Spleen (tissue), 11 donors: Measurements from ENCODE around the gene TAF7. TPM values are rescaled to one million over a fixed set of nuclear protein-coding genes. Genes with fewer than 3 reads are reported as not detected.
"Not testable (repeated sequence)": the region's sequence is repeated elsewhere in the genome, so short reads cannot be mapped to it uniquely, and the experiment has no call there.

Experiments used
- DNase-seq: peaks from one replicate; pipeline ENCODE4 v3.0.0-alpha.2; 2020
- H3K27ac ChIP-seq, 8 donors: fragments of 200-600 bp; sonication (generic) in 7 of 8; 1 replicate in 4 of 8; 2 replicates in 4 of 8; pipeline versions ENCODE4 v1.5.0 to v1.8.0; 2016 to 2021; ENCODE audit warnings: inconsistent platforms in 4 of 8, mild to moderate bottlenecking in 4 of 8, moderate library complexity in 1 of 8
- H3K27me3 ChIP-seq, 7 donors: fragments of 200-600 bp; sonication (generic) in 6 of 7; replicated peaks in 1 of 7; 1 replicate in 4 of 7; 2 replicates in 3 of 7; pipeline versions ENCODE4 v1.5.0 to v1.8.0; 2016 to 2021; ENCODE audit warnings: inconsistent platforms in 3 of 7, mild to moderate bottlenecking in 1 of 7
- H3K36me3 ChIP-seq, 6 donors: fragments of 200-600 bp; sonication (generic) in 5 of 6; 1 replicate in 4 of 6; 2 replicates in 2 of 6; pipeline versions ENCODE4 v1.5.0 to v1.8.0; 2016 to 2021; ENCODE audit warnings: inconsistent platforms in 2 of 6
- H3K4me1 ChIP-seq, 6 donors: fragments of 200-600 bp; sonication (generic) in 5 of 6; 1 replicate in 3 of 6; 2 replicates in 3 of 6; pipeline versions ENCODE4 v1.5.0 to v1.8.0; 2016 to 2021; ENCODE audit warnings: inconsistent platforms in 3 of 6
- H3K4me3 ChIP-seq, 8 donors: fragments of 200-600 bp; sonication (generic) in 7 of 8; 1 replicate in 4 of 8; 2 replicates in 4 of 8; pipeline versions ENCODE4 v1.5.0 to v1.8.0; 2016 to 2021; ENCODE audit warnings: inconsistent platforms in 4 of 8, mild to moderate bottlenecking in 4 of 8, moderate library complexity in 2 of 8
- H3K9me3 ChIP-seq, 8 donors: fragments of 200-600 bp; sonication (generic) in 7 of 8; 1 replicate in 4 of 8; 2 replicates in 4 of 8; pipeline versions ENCODE4 v1.5.0 to v1.8.0; 2016 to 2021; ENCODE audit warnings: inconsistent platforms in 4 of 8
- CTCF ChIP-seq, 11 experiments: fragments of 200-600 bp in 7 of 11; fragments of 450-650 bp in 4 of 11; sonication (generic) in 4 of 11; IDR thresholded peaks in 8 of 11; conservative IDR thresholded peaks in 3 of 11; 1 replicate in 7 of 11; 2 replicates in 4 of 11; pipeline versions ENCODE4 v1.4.0 to v1.8.0; 2016 to 2021; ENCODE audit warnings: antibody characterized with exemption in 11 of 11, inconsistent platforms in 4 of 11, mild to moderate bottlenecking in 1 of 11
- POLR2A ChIP-seq, 3 donors: fragments of 450-650 bp; IDR thresholded peaks; one replicate each; pipeline ENCODE4 v1.5.1; 2017; ENCODE audit warnings: antibody characterized with exemption in 3 of 3, mild to moderate bottlenecking in 1 of 3
- POLR2AphosphoS5 ChIP-seq, 3 donors: sonication (generic); formaldehyde crosslinking; IDR thresholded peaks; one replicate each; pipeline ENCODE4 v1.5.1; 2017; ENCODE audit warnings: antibody characterized with exemption in 3 of 3
- WGBS, 5 donors: extraction: QIAGEN DNeasy Blood & Tissue Kit in 3 of 5; methylation state at CpG; one replicate each; pipeline versions ENCODE4 v1.1.5 to v1.1.7; 2013 to 2018; 5-methylcytosine and 5-hydroxymethylcytosine counted together
- intact Hi-C: fragments of 100-400 bp; cut with DNase I; formaldehyde crosslinking; loops from one replicate; pipeline ENCODE4 v1.15.0; 2023; ENCODE audit warnings: low total_unique reads
- polyA plus RNA-seq, 3 donors: library from polyadenylated mRNA; stranded (reverse); fragments of 200-250 nt; gene quantifications; one replicate each; pipeline ENCODE4 v1.2.1, GENCODE V29; 2013
- total RNA-seq, 7 donors: library from RNA; depleted of rRNA in 3 of 7; stranded (reverse); fragments of >200 nt in 3 of 7; fragmentation: NEBNext Ultra II Directional in 4 of 7; extraction: Animal tissue kit (Norgen Biotek cat#: 25700) in 4 of 7; gene quantifications; one replicate each; pipeline versions ENCODE4 v1.1.0 to v1.2.1, GENCODE V29; 2016 to 2021
- donor health status: healthy with polysubstance abuse.
- donor health status: DM: no; HTN: no; CAD: no; lungs with moderate emphysema.
- donor health status: DM: no; HTN: no; CAD: no.
- donor health status: Bipolar disorder and iron deficiency.
- donor health status: healthy.
- donor health status: DM: no; HTN: no; CAD: no.
- donor health status: DM: yes; HTN: yes; CAD: no.

The TAF7 gene
- total and polyA plus RNA-seq, 10 donors, result 67.6 to 112 (median 78.9) TPM

GRCh38 chr5:141349917-141350619, 29.5 kb upstream of the TAF7 start, which contains the start of gene PCDHGB1:
TSS of gene PCDHGB1 (plus strand) at chr5:141350099. CDS start at chr5:141350261, 162 bp downstream.
- Histone ChIP-seq H3K36me3 (no peaks in the 10 kb centered on the region), H3K4me3 (peak within 1 kb of the TSS in 2 of 8 donors; percentile 2 to 49), H3K9me3 (peaks cover 0 to 98% (median 83%) of the 10 kb centered on the region in 8 donors), H3K4me1 (no peaks in the 10 kb centered on the region), H3K27me3 (peaks cover 0 to 95% (median 21%) of the 10 kb centered on the region in 7 donors), H3K27ac (no peak within 1 kb of the TSS)
- TF ChIP-seq CTCF (IDR thresholded peaks at IDR 0.05 in 8 of 11, conservative IDR thresholded peaks at IDR 0.05 in 3 of 11), result peak in 2 of 11 experiments; percentile 23 to 32
- TF ChIP-seq POLR2A (IDR thresholded peaks at IDR 0.05), result no peak
- intact Hi-C loops, result no loop called here
- WGBS, 5 donors, result 20 to 33% (median 28%) methylated on average over 29 of the region's 29 CpGs
- DNase-seq, result no peak

- H3K36me3 ChIP-seq, H3K4me1 ChIP-seq, H3K27ac ChIP-seq, H3K4me3 ChIP-seq, intact Hi-C loops, DNase-seq: not testable (repeated sequence)
- 36 to 66% (median 41%) methylated on average over 7 to 27 of the region's 35 CpGs for WGBS, 5 donors
- Histone ChIP-seq H3K27me3 (peaks cover 0 to 97% (median 13%) of the 10 kb centered on the region in 7 donors), H3K9me3 (peaks cover 0 to 98% (median 93%) of the 10 kb centered on the region in 8 donors)
These were observed 25.4 kb upstream of the TAF7 start for GRCh38 chr5:141346017-141346416.

- no peaks in the 10 kb centered on the region for H3K36me3 ChIP-seq
- no peak overlapping the region for H3K27ac ChIP-seq
- peaks cover 0 to 98% (median 93%) of the 10 kb centered on the region in 8 donors for H3K9me3 ChIP-seq
- DNase-seq, result no peak
- H3K4me1 ChIP-seq, result no peaks in the 10 kb centered on the region
- peaks cover 0 to 97% (median 8%) of the 10 kb centered on the region in 7 donors for H3K27me3 ChIP-seq
- no peak overlapping the region for H3K4me3 ChIP-seq
- TF ChIP-seq POLR2AphosphoS5 (IDR thresholded peaks at IDR 0.05) (no peak), CTCF (IDR thresholded peaks at IDR 0.05 in 8 of 11, conservative IDR thresholded peaks at IDR 0.05 in 3 of 11) (no peak), POLR2A (IDR thresholded peaks at IDR 0.05) (no peak)
- 36 to 50% (median 39%) methylated on average over 13 to 20 of the region's 20 CpGs for WGBS, 5 donors
- intact Hi-C loops, result no loop called here
These were observed 24.7 kb upstream of the TAF7 start for GRCh38 chr5:141345327-141345726.

GRCh38 chr5:141343953-141344463, 23.4 kb upstream of the TAF7 start:
- H3K4me1 ChIP-seq, result no peaks in the 10 kb centered on the region
- H3K27me3 ChIP-seq, result peaks cover 0 to 100% (median 7%) of the 10 kb centered on the region in 7 donors
- TF ChIP-seq POLR2A (IDR thresholded peaks at IDR 0.05) (no peak), POLR2AphosphoS5 (IDR thresholded peaks at IDR 0.05) (no peak), CTCF (IDR thresholded peaks at IDR 0.05 in 8 of 11, conservative IDR thresholded peaks at IDR 0.05 in 3 of 11) (no peak)
- peak overlapping the region in 2 of 8 donors; percentile 10 to 42 for H3K4me3 ChIP-seq
- intact Hi-C loops, result no loop called here
- H3K9me3 ChIP-seq, result peaks cover 0 to 100% (median 94%) of the 10 kb centered on the region in 8 donors
- no peak for DNase-seq
- no peak overlapping the region for H3K27ac ChIP-seq
- no peaks in the 10 kb centered on the region for H3K36me3 ChIP-seq
- 29 to 42% (median 32%) methylated on average over 31 of the region's 31 CpGs for WGBS, 5 donors
